HG03280 (cell line): Measurements from ENCODE around the gene ZNF444.
A peak's percentile ranks its signal among the peaks of the same experiment; 100 is the strongest.

Source experiments
- ATAC-seq: cut with Tn5 transposase; IDR thresholded peaks from one replicate; pipeline ENCODE4 v1.9.1; 2021; ENCODE audit warnings: mild to moderate bottlenecking, moderate library complexity; ENCODE audit not compliant: unreplicated experiment

Gene ZNF444

DNA sequence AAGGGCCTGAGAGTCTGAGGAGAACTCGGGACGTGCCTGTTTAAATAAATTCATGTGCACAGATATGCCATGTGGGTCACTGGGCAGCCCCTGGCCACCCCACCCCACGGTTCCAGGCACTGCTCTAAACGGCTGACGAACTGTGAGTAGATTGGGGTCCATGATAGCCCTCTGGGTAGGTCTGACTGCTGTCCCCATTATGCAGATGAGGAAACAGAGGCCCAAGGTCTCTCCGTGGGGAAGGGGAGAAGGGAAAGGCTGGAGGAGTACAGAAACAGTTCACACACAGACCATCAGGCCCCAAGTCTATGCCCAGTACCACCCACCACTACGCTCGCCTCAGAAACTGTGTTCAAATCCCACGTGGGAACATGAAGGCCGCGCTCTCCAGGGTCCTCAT, 34.1 kb upstream of the ZNF444 start:
- no peak for ATAC-seq

DNA sequence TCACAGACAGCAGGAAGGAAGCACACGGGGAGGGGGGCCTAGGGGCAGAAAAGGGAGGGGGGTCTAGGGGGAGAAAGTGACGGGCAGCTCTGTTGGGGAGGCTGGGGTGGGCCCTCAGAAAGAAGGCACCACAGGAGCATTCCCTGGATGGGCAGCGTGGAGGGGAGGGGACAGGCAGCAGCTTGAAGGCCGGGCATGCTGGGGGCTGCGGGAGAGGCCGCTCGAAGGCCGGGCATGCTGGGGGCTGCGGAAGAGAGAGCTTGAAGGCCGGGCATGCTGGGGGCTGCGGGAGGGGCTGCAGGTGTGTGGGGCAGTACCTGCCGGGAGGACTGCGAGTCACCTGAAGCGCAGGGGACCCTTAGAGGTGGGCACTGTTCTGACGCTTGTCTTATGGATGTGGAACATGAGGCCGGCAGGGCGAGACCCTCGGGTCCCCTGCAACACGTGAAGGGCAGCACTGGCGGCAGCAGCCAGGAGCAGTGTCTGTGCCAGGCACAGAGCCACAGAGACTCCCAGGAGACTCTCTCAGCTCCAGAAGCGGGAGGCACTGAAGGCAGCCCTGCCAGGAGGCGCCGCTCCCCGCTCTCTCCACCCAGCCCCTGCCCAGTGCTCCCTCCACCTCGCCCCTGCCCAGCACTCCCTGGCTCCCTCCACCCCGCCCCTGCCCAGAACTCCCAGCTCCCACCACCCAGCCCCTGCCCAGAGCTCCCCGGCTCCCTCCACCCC, 33.3 kb upstream of the ZNF444 start:
- ATAC-seq: no peak

DNA sequence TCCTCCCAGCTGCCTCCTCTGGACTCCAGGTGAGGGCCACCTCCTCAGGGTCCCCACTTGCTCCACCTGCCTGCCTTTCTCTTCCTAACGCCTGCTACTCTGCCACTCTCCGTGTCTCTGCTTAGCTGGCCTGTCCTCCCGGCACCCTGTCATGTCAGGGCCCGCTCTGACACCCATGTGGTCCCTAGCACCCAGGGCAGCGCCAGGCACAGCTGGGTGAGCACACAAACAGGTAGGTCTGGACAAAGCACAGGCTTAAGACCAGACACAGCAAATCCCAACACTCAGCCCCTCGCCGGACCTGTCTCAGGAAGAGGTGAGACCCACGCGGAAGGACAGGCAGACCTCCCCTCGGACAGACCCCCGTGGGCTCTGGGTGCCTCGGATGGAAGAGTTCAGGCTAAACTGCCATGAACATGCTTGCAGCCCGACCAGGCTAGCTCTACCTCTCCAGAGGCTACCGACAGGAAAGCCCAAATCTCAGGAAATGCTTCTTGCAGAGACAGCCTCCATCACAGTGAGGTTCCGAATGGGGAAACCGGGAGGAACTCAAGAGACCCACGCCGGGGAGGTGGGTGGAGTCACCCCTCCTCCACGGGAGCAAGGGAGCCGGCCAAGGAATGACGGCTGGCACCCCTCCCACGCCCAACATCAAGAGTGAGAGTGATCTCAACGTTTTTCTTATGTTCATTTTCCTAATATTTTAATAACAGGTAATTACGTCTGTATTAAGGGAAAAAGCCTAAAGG, 32.5 kb upstream of the ZNF444 start:
- ATAC-seq: no peak

DNA sequence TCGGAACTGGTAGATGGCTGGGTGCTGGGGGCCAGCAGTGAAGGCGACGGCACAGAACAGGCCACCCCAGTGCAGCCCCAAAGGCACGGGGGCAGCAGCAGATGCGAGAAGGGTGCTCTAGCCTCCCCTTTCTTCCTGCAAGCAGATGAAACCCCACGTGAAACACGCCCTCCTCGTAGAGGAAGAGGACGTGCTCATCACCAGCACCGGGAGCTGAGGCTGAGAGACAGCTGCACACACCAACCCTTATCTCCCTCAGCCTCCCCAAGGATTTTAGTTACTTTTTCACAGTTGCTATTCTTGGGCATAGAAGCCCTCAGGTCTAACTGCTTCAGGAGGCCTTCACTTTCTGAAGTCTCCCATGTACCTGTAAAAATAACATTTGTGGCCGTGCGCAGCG, 31.9 kb upstream of the ZNF444 start:
- no peak for ATAC-seq

DNA sequence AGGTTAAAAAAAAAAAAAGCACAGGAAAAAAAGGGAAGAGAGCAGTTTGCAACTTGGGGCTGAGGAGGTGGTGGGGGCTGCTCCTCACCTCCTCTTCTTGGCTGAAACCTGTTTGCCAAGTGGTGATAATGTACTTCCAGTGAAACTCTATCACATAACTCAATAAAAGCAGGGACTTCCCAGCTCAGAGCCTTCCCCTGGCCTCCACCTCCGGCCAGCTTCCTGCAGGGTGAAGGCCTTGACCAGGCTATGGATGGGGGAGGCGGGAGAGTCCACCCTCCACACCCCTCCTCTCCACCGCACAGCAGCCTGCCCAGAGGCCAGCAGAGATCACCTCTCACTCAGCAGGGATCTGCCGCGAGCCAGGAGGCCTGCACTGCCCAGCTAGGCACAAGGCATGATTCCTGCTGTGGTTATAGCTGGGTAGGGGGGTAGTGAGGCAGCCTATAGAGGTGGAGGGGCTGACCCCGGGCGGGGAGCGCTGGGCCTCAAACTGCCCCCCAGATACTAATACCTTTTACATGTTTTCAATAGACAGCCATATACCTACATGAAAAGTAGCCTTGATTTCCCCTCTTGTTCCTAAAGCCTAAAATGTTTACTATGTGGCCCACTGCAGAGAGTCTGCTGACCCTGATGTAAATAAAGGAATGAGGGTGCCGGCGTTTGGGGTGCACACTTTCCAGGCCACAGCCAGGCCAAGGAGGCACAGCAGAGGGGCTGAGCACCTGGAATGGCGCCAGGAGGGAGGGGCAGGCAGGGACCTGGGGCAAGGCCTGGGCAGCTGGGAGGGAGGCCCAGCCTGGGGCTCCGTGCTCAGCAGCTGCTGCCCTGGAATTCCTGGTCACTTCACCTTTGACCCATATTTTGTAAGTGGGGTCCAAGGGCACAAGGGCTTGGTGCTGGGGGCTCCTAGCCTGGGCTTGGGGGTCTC, 30.3 kb upstream of the ZNF444 start:
- no peak for ATAC-seq

DNA sequence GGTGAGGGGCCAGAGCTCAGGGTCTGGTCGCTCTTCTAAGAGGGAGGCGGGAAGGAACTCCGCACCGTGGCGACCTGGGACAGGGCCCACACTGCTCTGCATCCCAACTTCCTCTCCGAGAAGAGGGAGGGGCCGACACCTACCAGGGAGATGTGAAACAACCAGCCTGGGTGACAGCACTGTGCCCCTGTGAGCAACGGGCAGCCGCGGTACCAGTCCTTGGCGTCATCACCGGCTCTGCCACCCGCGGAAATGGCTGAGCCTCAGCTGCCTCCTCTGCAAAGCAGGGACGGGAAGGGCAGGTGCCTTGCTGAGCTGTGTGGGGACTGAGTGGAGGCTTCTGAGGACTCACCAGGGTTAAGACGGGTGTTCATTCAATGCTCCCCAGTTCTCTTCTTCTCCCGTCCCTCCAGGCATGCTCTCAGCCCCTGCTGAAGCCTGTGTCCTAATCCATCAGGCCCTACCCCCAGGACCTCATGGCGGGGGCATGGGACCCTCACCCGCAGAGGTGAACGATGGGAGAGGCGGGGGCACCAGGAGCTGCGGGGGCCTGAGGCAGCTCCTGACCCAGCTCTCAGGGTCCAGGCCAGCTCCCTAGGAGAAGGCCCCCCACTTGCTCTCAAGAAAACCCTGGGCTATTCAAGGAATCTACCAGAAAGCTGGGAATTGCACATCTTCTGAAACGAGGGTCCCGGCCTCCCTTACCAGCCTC, 29.3 kb upstream of the ZNF444 start:
- peak; percentile 66 for ATAC-seq

DNA sequence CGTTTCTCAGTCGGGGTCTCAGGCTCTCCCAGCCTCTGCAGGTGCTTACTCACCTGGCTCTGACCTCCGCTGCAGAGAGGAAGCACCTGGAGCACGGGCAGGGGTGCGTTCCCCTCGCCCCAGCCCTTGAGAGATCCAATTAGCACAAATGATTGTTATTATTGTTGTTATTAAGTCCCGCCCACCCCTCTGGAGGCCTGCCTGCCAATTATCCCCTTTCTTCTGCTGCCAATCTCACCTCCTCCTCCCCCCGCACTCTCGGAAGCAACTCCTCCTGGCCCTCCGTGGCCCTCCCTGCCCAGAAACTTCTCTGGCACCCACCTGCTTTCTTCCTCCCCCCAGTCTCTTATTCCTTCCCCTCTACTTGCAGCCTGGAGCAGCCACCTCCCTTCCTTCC, 28.8 kb upstream of the ZNF444 start:
- ATAC-seq: no peak

DNA sequence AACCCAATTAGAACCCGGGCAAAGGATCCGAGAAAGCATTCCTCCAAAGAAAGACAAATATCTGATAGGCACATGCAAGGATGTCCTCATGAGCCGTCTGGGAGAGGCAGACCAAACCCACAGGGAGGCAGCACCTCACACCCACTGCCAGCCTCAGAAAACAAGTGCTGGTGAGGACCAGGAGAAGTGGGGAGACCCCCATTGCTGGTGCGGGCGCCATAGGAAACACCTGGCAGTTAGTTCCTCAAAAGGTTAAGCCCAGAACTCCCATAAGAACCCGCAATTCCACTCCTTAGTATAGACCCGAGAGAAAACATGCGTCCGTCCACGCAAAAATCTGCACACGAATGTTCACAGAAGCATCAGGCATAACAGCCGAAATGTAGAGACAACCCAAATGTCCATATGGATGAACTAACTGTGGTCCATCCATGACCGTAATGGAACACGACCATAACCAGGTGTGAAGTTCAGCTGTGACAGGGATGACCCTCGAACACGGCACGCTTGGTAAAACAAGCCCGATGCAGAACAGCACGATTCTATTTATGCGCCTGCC, 27.9 kb upstream of the ZNF444 start:
- ATAC-seq: no peak

DNA sequence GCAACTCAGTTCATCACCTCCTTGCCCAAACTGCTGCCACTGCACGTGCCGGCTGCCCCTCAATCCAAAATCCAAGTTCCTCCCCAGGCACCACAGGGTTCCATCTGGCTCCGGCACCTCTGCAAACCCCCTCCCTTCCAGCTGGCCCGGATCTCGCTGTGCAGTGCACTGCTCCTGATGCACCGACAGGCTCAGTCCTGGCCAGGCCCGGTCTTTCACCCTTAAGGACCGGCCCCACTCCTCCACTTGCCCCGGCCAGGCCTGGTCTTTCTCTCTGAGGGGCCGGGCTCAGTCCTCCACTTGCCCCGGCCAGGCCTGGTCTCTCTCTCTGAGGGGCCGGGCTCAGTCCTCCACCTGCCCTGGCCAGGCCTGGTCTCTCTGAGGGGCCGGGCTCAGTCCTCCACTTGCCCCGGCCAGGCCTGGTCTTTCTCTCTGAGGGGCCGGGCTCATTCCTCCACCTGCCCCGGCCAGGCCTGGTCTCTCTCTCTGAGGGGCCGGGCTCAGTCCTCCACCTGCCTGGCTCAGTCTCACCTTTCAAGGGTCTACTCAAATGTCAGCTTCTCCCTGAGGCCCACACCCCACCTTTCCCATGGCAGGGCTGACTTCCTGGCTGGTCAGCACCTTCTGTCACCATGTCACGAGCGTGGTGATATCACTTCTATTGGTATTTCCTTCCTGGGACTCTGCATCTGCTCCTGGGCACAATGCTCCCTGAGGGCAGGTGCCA, 26.9 kb upstream of the ZNF444 start:
- ATAC-seq: no peak

DNA sequence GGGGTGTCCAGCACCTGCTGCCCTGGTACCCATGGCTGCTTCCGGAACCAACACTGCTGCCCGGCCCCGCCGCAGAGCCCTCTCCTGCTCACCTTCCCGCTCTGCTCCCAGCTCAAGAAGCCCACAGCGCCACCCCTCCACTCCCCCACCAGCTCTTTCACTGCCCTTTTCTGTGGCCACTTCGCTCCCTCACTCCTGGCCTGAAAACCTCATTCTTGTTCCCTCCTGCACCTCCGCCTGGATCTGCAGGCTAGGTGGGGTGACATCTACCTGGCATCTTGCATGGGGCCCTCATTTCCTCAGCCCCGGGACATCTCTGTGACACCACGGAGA, 26.3 kb upstream of the ZNF444 start:
- ATAC-seq: no peak

DNA sequence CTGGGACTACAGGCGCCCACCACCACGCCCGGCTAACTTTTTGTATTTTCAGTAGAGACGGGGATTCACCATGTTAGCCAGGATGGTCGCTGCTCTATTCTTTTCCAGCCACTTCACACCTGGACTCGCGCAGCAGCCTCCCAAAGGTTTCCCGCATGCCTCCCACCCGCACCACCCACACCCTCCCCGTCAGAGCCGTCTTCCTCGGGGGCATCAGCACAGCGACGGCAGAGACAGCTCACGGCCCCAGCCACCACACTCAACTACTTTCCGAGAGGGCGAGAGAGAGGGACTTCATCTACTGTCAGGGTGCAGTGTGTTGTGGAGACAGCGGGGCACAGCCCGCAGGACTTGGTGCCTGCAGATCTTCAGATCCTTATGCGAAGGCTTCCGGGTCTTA, 25.6 kb upstream of the ZNF444 start:
- no peak for ATAC-seq

DNA sequence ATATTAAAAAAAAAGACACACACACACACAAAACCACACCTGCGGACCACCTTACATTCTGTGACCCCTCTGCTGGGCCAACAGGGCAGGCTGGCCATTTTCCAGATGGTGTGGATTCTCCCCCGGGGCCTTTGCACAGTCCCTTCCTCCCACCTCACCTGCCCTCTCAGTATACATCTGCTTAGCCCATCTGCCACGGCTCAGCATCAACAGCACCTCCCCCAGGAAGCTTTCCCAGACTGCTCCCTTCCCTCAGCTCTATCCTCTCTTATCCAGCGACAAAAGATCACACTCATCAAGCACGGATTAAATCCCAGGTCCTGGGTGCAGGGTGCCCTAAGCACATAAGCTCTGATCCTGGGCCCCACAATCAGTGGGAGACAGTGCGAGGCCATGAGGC, 24.5 kb upstream of the ZNF444 start:
- no peak for ATAC-seq

DNA sequence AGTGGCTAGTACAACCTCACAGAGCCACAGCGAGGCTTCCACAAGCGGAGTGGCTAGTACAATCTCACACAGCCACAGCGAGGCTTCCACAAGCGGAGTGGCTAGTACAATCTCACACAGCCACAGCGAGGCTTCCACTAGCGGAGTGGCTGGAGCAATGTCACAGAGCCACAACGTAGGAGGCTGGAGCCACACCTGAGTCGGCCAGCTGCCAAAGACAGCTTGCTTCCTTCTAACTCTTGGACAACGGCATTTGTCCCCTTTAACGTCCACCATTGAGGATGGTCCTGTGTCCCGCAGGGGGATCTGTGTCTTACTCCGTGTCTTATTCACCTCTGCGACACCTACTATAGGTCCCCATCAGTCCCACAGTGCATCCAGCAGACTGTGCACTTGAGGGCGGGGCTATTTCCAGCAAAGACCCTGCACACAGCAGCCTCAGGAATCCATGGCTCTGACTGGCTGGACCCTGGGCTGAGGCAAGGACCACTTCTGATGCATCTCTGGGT, 23.7 kb upstream of the ZNF444 start:
- no peak for ATAC-seq

DNA sequence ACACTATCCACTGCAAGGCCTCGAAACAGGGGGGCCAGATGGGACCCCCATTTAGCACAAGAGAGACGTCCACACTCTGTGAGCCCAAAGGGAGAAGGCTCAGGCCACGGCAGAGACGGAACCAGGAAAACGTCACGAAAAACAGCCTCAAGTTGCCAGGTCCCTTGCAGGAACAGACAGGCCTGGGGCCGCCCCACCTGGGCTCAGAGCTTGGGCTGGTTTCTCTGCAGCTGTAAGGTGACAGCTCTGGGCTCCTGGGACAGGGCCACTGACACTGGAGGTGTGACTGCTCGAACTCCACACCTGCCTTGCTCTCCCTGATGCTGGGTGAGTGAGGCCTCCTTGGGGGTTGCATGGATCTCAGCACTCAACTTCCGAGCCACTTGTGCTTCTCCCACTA, 23.2 kb upstream of the ZNF444 start:
- ATAC-seq: no peak

DNA sequence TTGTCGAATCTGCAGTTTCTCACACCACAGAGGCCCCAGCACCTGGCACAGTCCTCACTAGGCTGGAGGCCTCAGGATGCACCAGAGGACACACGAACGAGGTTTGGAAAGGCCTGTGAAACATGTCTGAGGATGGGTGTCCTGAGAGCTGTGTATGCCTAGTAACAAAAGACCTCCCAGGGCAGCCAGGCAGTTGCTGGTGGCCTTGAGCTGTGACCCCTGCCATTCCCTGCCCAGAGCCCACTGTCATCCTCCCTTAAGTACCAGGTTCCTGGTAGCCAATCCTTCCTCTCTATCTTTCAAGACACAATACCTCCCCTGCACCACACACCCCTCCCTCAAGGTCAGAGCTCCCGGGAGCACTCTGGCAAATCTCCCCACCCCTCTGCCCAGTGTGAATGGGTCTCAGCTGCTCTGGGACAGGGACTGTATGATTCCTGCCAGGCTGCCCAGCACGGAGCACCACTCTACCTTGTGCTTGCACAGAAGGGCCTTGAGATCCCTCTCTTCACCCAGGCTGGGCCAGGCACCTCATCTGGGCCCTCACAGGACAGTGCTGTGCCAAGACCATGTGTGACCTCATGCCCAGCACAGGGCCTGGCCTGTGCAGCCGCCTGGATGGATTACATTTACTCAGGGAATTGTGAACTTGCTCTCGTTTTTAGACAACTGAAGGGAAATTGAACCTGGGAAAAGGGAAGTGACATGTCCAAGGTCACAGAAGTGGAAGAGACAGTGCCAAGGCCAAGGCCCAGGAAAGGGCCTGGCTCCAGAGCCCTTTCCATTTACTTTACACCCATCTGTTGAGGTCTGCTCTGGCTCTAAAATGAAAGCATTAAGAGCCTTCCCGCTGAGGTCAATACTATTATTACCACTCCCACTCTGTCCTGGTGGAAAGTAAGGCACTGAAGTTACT, 22.2 kb upstream of the ZNF444 start:
- no peak for ATAC-seq

DNA sequence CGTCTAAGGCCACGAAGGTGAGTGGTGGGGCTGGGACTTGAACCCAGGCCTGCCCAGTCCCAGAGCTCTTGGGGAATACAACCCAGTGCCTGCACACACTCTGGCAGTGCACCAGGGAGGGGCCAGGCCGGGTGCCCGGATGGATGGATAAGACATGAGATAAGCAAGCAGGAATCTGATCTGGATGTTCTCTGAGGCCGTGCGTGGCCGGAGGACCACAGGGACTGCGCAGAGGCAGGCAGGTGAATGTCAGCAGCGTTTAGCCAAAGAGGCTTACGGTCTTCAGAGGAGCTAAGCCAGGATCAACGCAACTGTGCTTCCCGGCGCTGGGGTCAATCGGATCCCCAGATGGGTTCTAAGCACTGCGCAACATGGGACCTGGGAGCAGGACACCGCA, 21.5 kb upstream of the ZNF444 start:
- no peak for ATAC-seq

DNA sequence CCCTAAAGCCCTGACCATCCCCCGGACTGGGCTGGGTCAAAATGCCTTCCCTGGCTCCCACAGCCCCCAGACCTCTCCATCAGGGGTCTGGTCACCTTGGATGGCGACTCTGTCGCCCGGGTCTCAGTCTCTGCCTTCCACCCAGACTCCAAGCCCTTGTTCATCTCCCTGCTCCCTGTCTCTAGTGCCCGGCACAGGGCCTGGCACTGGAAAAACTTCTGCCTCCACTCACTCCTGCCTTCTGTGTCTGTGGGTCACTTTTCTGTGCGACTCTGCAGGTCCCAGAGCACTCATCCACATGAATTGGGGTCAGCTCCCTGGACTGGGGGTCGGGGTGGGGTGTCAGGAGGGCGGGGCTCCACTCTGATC, 21.1 kb upstream of the ZNF444 start:
- no peak for ATAC-seq

DNA sequence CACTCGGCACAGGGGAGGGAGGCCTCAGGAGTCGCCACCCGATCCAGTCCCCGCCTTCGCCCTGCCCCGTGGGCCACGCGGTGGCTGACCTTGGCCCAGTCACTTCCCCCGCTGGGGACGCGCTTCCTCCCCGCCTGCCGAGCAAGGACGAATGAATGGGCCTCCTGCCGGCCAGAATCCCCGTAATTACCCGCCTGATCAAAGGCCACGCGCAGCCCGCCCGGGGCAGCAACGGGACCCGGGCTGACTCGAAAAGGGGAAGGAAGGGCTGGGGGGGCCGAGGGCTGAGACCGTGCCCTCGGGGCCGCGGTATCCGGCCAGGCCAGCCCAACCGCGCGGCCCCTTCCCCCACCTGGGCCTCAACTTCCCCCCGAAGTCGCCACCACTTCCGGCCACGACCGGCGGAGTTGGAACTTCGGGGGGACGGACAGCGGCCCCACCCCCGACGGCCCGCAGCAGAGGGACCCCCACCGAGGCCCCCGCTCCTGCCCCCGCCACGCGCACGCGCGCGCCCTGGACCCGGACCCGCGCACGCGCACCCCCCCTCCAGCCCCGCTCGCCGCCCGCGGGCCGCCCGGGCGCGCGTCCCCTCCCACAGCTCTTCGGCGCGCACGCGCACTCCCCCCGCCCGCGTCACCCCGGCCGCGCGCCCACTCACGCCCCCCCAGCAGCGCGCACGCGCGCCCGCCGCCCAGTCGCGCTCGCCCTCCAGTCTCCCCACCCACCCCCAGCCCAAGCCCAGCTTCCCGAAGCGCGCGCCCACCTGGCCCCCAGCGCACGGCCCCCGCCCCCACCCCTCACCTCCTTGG, 20.5 kb upstream of the ZNF444 start:
- ATAC-seq: peak; percentile 24
